NCI-H460 (cell line): ENCODE data around the gene GALNT6. TPM values are rescaled to one million over a fixed set of nuclear protein-coding genes. Genes with fewer than 3 reads are reported as not detected.
A peak's percentile ranks its signal among the peaks of the same experiment; 100 is the strongest.
"Not testable (repeated sequence)": the region's sequence is repeated elsewhere in the genome, so short reads cannot be mapped to it uniquely, and the experiment has no call there.

Experiments used
- DNase-seq: peaks from one replicate; pipeline ENCODE4 v3.0.0-alpha.2; 2016; ENCODE audit warnings: low read depth; ENCODE audit errors: extremely low read depth
- total RNA-seq: library from RNA; depleted of rRNA; stranded (reverse); fragments of >200 nt; shearing (Covaris generic); gene quantifications from 2 replicates; pipeline ENCODE4 v1.2.3, GENCODE V29; 2014; rRNA removed

The GALNT6 gene
- total RNA-seq, 1 experiment from 2014 or later, result not detected

- DNase-seq, result peak; percentile 36
Observed at GRCh38 chr12:51326698-51327439, 64.3 kb downstream of the GALNT6 start.

DNA sequence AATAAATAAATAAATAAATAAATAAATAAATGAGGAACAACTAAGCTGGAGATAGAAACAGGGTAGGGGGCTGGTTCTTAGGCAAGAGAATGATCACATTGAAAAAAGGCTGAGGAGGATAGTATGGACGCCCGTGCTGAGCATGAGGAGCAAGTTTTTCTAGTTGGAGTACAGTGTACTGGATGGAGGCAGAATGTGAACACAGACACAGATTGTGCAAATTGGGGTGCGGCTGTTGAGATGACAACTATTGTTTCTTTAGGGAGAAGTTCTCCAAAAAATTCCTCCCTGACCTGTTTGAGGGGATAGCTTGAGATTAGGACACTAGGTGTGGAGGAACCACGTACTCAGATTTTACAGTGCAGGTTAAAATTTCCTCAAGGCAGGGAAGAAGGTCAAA lies 66.3 kb downstream of the GALNT6 start:
- DNase-seq, result no peak

DNA sequence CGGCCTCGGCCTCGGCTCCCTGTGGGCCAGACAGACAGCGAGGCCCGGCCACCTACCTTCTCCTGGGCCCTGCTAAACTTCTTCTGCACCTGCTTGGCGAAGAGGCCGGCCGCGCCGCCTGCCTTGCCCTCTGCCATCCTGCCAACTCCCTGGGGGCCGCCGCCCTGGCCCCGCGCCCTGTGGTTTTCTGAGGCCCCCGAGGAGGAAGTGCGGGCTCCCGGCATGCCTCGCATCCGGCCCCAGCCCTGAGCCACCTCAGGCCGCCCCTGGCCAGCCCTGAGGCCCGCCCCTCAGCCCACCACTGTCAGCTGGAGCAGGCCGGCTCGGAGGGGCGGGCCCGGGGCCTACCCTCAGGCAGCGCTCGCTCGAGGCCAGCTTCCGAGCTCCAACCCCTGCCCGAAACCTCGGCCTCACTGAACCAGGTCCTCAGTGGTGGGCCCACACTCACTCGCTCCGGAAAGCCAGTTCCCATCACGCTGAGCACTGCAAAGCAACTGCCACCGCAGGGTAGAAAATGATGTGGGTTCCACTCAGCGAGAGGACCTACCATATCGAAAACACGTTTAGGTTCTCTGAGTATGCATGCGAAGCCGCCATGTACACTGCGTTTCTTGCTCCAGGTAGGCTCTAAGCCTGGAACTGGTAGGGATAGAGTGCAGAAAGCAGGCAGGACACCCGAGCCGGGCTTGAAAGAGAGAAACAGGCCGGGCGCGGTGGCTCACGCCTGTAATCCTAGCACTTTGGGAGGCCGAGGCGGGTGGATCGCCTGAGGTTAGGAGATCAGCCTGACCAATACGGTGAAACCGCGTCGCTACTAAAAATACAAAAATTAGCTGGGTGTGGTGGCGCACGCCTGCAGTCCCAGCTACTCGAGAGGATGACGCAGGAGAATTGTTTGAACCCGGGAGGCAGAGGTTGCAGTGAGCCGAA lies 67.0 kb downstream of the GALNT6 start, which contains the start of gene BIN2:
Gene BIN2 (minus strand): TSS at position 209 of the 930 bp plus-strand sequence. CDS start 72 bp downstream, at position 137.
- DNase-seq, result no peak

DNA sequence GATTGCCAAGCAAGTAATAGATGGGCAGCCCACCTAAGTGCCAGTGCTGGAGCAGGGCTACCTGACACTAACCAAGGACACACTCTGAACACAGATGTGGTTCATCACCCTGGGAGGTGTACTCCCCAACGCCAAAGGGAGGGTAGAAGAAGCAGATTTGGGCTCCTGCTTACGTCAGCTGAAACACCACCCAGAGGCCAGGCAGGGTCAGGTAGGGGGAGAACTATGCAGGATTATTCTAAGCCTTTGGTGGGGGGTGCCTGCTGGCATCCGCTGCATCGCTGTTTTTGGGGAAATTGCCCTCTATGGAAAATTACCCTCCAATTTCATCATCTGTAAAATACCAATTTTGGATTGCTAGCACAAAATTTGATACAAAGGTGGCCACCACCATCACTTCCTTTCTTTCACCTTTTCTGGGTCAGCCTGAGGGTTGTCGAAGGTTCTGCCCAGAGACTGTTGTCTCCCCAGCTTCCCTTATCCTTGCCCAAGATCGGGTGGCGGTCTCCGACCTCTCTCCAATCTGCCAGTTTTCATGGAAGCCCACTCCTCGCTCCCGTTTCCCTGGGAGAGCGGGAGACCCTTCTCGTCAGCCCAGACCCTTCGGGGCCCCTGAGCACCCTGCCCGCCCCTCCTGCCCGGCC lies 67.8 kb downstream of the GALNT6 start:
- DNase-seq, result no peak

- DNase-seq, result no peak
Observed at GRCh38 chr12:51322452-51322851, 68.8 kb downstream of the GALNT6 start.

GRCh38 chr12:51321882-51322281 lies 69.3 kb downstream of the GALNT6 start:
- no peak for DNase-seq

DNA sequence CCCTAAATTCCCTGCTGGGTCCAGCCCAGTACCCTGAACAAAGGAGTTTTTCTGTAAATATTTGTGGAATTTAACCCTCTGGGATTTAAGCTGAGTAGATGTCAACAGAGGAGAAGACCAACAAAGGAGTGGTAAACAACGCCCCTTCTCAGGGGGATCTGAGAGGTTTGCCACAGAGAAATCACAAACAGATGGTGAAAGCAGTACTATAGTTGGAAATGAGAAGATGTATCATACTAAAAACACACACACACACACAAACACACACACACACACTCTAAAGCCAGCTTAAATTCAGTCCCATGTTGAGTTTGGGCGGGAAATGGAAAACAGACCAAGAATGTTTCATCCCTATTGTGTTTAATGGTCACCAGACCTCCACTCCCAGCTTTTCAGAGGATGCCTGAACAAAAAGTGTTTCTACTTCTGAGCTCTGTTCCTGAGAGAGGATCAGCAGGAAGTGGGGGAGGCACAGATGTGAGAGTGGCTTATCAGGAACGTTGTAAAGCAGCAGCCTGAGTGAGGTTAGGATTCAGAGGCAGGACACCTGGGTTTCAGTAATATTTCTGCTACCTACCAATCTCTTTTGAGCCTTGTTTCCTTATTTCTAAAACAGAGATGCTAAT lies 70.4 kb downstream of the GALNT6 start:
- no peak for DNase-seq

- no peak for DNase-seq
Observed at GRCh38 chr12:51320311-51320694, 70.9 kb downstream of the GALNT6 start.

DNA sequence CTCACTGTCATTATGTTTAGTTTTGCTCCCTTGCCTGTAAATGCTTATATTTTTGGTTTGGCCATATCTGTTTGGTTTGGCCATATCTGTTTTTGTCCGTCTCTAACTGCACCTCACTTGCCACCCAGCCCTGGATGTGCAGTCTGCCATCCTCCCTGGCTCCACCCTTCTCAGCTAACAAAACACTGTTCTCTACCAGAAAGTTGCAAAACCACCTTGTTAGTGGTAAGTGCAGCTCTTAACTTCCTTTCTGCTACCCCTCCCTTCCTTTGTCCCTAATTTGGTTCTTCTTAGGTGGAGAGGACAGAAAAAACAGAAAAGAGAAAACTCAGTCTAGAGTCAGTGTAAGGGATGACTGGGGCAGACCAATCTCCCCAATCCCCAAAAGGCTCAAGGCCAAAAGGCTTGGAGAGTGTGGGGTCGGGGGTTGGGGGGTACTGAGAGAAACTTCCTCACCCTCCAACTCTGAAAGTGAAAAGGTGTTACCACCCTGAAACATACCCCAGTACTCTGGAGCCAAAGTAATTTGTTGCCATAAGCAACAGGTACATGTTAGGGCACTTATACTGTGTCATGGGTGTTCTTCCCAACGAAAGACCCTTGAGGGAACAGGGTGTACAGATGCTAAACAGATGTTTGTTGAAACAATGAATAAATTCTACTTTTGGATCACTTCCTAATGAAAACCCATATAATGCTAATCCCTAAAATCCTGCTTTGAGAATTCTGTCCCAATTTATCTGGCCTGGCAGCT lies 72.2 kb downstream of the GALNT6 start:
- DNase-seq, result no peak

DNA sequence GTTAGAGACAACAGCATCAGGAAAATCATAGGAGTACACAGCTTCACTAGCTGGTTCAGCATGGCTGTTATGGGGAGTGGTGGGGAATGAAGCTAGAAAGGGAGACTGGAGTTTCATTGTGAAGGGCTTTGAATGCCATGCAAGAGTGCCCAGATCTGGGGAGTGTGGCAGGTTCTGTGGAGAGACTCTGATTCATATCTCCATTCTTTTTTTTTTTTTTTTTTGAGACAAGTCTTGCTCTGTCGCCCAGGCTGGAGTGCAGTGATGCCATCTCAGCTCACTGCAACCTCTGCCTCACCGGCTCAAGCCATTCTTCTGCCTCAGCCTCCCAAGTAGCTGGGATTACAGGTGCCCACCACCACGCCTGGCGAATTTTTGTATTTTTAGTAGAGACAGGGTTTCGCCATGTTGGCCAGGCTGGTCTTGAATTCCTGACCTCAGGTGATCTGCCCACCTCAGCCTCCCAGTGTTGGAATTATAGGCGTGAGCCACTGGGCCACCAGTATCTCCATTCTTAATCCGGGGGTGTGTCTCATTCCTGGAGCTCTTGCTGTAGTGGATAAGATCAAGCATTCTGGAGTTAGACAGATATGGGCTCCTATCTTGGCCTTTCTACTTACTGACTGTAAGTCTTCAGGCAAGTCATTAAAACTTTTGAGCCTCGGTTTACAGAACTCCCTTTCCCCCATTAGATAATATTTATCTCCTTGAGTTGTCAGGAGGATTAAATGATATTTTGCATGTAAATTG lies 73.0 kb downstream of the GALNT6 start:
- not testable (repeated sequence) for DNase-seq

DNA sequence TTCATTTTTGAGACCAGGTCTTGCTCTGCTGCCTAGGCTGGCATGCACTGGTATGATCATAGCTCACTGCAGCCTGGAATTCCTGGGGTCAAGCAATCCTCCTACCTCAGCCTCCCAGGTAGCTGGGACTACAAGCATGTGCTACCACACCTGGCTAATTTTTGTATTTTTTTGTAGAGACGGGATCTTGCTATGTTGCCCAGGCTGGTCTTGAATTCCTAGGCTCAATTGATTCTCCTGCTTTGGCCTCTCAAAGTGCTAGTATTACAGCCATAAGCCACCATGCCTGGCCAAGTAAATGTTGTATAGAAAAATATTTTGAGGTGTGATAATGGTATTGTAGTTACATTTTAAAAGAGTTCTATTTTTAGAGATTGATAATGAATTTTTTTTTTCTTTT lies 79.8 kb downstream of the GALNT6 start:
- no peak for DNase-seq

DNA sequence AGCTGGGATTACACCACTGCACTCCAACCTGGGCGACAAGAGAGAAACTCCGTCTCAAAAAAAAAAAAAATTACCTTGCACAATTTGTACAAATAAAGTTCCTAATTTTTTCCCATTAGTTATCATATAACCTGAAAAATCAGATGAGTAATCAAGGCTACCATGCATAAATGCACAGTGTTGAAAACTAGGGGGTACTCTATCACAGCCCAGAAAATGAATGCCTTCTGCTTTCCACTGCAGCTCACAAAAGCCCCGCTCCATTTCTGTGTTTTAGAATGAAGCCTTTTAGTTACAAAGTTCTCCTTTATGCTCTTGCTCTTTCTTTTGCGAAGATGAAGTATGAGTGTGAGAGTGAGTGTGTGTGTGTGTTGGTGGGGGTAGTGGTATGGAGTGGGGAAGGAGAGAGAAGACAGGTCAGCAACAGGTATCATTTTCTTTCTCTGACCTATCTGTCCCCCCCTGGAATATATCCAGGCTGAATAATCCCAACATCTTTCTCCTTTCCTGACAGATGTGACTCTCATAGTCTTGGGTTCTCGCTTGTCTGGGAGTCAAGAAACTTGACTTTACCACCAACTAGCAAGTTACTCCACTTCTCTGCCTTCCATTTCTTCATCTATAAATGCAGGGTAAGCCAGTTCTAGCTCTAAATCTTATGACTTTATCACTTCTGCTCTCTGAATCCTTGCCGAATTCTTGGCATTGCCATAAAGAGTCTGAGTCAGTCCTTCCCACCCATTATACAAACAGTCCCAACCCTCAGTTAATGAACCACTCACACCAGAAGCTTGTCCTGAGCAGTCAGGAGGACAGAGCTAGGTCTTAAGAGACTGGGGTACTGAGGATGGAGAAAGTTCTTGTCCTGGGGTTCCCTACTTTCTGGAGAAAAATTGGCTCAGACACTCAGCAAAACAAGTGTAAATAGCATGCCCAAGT lies 83.3 kb downstream of the GALNT6 start:
- peak; percentile 83 for DNase-seq

DNA sequence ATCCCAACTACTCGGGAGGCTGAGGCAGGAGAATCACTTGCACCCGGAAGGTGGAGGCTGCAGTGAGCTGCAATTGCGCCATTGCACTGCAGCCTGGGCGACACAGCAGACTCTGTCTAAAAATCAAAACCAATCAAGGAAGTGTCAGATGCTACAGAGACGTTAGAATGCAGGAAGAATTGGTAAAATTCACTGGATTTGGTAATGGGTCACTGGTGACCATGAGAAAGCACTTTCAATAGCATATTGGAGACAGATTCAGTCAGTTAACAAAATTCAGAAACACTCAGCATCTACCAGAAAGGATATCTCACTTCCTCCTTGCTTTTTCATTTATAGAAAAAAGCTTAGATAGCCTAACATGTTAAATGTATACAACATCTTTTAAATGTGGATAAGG lies 84.7 kb downstream of the GALNT6 start:
- no peak for DNase-seq

Other genes with a start within 250 kb of the GALNT6 start
- 10.2 and 13.7 TPM in 2 replicates for gene TFCP2, start 218.3 kb downstream of the GALNT6 start, total RNA-seq
- gene POU6F1, start 173.3 kb downstream of the GALNT6 start, total RNA-seq, result 2.3 and 4.7 TPM in 2 replicates
- 329 TPM in 2 replicates for gene DAZAP2, start 152.6 kb downstream of the GALNT6 start, total RNA-seq
- gene SMAGP, start 121.0 kb downstream of the GALNT6 start, total RNA-seq, result 12.3 TPM in 2 replicates
- not detected in 2 replicates for gene BIN2, start 67.2 kb downstream of the GALNT6 start, total RNA-seq
- gene CELA1, start 44.7 kb downstream of the GALNT6 start, total RNA-seq, result not detected in 2 replicates
- gene SLC4A8, start 33.4 kb upstream of the GALNT6 start, total RNA-seq, result 0.29 and 0.35 TPM in 2 replicates
- 0.02 and 0.06 TPM in 2 replicates for gene SCN8A, start 199.8 kb upstream of the GALNT6 start, total RNA-seq